ENCODE results near the gene FAM241A. TPM values are rescaled to one million over a fixed set of nuclear protein-coding genes. Genes with fewer than 3 reads are reported as not detected.
A peak's percentile ranks its signal among the peaks of the same experiment; 100 is the strongest.

FAM241A gene
- total and polyA plus RNA-seq, 2 of the 13 experiments (the other 11 are each of a cell fraction or from before 2014, with no cell fraction given), result 0.61 to 0.69 TPM

DNA sequence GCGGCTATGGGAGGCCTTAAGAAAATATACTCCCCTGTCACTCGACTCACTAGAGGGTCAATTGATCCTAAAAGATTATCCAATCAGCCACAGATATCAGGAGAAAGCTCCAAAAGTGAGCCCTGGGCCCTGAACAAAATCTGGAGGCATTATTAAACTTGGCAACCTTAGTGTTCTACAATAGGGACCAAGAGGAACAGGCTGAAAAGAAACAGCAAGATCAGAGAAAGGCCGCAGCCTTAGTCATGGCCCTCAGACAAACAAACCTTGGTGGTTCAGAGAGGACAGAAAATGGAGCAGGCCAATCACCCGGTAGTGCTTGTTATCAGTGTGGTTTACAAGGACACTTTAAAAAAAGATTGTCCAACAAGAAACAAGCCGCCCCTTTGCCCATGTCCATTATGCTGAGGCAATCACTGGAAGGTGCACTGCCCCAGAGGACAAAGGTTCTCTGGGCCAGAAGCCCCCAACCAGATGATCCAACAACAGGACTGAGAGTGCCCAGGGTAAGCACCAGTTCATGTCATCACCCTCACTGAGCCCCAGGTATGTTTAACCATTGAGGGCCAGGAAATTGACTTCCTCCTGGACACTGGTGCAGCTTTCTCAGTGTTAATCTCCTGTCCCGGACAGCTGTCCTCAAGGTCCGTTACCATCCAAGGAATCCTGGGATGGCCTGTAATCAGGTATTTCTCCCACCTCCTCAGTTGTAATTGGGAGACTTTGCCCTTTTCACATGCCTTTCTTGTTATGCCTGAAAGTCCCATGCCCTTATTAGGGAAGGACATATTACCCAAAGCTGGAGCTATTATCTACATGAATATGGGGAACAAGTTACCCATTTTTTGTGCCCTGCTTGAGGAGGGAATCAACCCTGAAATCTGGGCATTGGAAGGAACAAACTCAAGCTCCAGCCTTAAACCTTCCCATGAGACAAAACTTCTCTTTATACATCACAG is 63.2 kb downstream of the FAM241A start (continued):
- TF ChIP-seq, protein P1, sequence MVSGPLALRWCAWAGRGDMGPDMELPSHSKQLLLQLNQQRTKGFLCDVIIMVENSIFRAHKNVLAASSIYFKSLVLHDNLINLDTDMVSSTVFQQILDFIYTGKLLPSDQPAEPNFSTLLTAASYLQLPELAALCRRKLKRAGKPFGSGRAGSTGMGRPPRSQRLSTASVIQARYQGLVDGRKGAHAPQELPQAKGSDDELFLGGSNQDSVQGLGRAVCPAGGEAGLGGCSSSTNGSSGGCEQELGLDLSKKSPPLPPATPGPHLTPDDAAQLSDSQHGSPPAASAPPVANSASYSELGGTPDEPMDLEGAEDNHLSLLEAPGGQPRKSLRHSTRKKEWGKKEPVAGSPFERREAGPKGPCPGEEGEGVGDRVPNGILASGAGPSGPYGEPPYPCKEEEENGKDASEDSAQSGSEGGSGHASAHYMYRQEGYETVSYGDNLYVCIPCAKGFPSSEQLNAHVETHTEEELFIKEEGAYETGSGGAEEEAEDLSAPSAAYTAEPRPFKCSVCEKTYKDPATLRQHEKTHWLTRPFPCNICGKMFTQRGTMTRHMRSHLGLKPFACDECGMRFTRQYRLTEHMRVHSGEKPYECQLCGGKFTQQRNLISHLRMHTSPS (CRISPR knock-in tag; IDR thresholded peaks at IDR 0.05; ENCODE audit: low read depth), result peak; percentile 89
- TF ChIP-seq ATF7 (IDR thresholded peaks at IDR 0.05) (peak; percentile 38; the same call in 1 of the 2 replicates), ATF7 (CRISPR knock-in tag; IDR thresholded peaks at IDR 0.05) (peak; percentile 72; the same call in 1 of the 2 replicates), ZBTB7B (CRISPR knock-in tag; IDR thresholded peaks at IDR 0.05) (peak; percentile 97), CHD4 (IDR thresholded peaks at IDR 0.05; ENCODE audit: borderline replicate concordance, low read length) (0 out of 2 replicates have a peak, but pooled peaks have one; percentile 31), RBFOX2 (IDR thresholded peaks at IDR 0.05; ENCODE audit: low read depth, low read length) (0 out of 2 replicates have a peak, but pooled peaks have one; percentile 29), MAFF (IDR thresholded peaks at IDR 0.05; ENCODE audit: low read depth, low read length) (peak; percentile 35; the same call in 1 of the 2 replicates), RAD21 (CRISPR knock-in tag; IDR thresholded peaks at IDR 0.05) (peak; percentile 26; the same call in 1 of the 2 replicates), ZNF331 (CRISPR knock-in tag; IDR thresholded peaks at IDR 0.05) (peak; percentile 30; the same call in 1 of the 2 replicates), GATA4 (IDR thresholded peaks at IDR 0.05; ENCODE audit: borderline replicate concordance, low read depth) (peak; percentile 80; the same call in 1 of the 2 replicates), JUNB (CRISPR knock-in tag; IDR thresholded peaks at IDR 0.05; ENCODE audit: borderline replicate concordance) (0 out of 2 replicates have a peak, but pooled peaks have one; percentile 70), SALL1 (CRISPR knock-in tag; IDR thresholded peaks at IDR 0.05) (peak; percentile 98), FOSL1 (CRISPR knock-in tag; IDR thresholded peaks at IDR 0.05; ENCODE audit: borderline replicate concordance) (peak; percentile 80), ELF3 (CRISPR knock-in tag; IDR thresholded peaks at IDR 0.05) (peak; percentile 75), NCOR1 (IDR thresholded peaks at IDR 0.05; ENCODE audit: borderline replicate concordance, low read length) (peak; percentile 73; the same call in 1 of the 2 replicates), NR2F1 (CRISPR knock-in tag; IDR thresholded peaks at IDR 0.05) (peak; percentile 39 to 64; a peak in 3 of 4 replicates), SP5 (CRISPR knock-in tag; IDR thresholded peaks at IDR 0.05; ENCODE audit: borderline replicate concordance, low read depth) (peak; percentile 64), MEF2D (CRISPR knock-in tag; IDR thresholded peaks at IDR 0.05) (0 out of 2 replicates have a peak, but pooled peaks have one; percentile 22), ZMYM4 (CRISPR knock-in tag; IDR thresholded peaks at IDR 0.05) (peak; percentile 97)
- TF ChIP-seq, protein P2, sequence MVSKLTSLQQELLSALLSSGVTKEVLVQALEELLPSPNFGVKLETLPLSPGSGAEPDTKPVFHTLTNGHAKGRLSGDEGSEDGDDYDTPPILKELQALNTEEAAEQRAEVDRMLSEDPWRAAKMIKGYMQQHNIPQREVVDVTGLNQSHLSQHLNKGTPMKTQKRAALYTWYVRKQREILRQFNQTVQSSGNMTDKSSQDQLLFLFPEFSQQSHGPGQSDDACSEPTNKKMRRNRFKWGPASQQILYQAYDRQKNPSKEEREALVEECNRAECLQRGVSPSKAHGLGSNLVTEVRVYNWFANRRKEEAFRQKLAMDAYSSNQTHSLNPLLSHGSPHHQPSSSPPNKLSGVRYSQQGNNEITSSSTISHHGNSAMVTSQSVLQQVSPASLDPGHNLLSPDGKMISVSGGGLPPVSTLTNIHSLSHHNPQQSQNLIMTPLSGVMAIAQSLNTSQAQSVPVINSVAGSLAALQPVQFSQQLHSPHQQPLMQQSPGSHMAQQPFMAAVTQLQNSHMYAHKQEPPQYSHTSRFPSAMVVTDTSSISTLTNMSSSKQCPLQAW (CRISPR knock-in tag; IDR thresholded peaks at IDR 0.05), result peak; percentile 40
- TF ChIP-seq, protein P3, sequence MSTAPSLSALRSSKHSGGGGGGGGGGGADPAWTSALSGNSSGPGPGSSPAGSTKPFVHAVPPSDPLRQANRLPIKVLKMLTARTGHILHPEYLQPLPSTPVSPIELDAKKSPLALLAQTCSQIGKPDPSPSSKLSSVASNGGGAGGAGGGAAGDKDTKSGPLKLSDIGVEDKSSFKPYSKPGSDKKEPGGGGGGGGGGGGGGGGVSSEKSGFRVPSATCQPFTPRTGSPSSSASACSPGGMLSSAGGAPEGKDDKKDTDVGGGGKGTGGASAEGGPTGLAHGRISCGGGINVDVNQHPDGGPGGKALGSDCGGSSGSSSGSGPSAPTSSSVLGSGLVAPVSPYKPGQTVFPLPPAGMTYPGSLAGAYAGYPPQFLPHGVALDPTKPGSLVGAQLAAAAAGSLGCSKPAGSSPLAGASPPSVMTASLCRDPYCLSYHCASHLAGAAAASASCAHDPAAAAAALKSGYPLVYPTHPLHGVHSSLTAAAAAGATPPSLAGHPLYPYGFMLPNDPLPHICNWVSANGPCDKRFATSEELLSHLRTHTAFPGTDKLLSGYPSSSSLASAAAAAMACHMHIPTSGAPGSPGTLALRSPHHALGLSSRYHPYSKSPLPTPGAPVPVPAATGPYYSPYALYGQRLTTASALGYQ (CRISPR knock-in tag; IDR thresholded peaks at IDR 0.05), result peak; percentile 82; the same call in 1 of the 2 replicates

All from HepG2 (cell line).